Breast epithelium (tissue), 4 donors: ENCODE results near the gene SKA2. TPM values are rescaled to one million over a fixed set of nuclear protein-coding genes. Genes with fewer than 3 reads are reported as not detected.

Experiments
- DNase-seq, 2 donors: peaks; one replicate each; pipeline ENCODE4 v3.0.0-alpha.2; 2019; ENCODE audit warnings: low spot score in 2 of 2
- H3K27ac ChIP-seq, 2 donors: fragments of 200-600 bp; sonication (generic) in 1 of 2; one replicate each; pipeline ENCODE4 v1.5.1; 2016 to 2019; ENCODE audit warnings: mild to moderate bottlenecking in 1 of 2
- H3K27me3 ChIP-seq, 2 donors: fragments of 200-600 bp; sonication (generic) in 1 of 2; one replicate each; pipeline versions ENCODE4 v1.5.1 to v1.6.0; 2017 to 2019; ENCODE audit warnings: control low read depth in 1 of 2, mild to moderate bottlenecking in 1 of 2
- H3K36me3 ChIP-seq: fragments of 200-600 bp; one replicate; pipeline ENCODE4 v1.5.1; 2019
- H3K4me1 ChIP-seq, 2 donors: fragments of 200-600 bp; sonication (generic); one replicate each; pipeline ENCODE4 v1.5.1; 2016 to 2019; ENCODE audit warnings: control low read depth in 1 of 2
- H3K4me3 ChIP-seq, 3 donors: fragments of 200-600 bp; sonication (generic); 1 replicate in 2 of 3; 2 replicates in 1 of 3; pipeline ENCODE4 v1.5.1; 2016 to 2019; ENCODE audit warnings: mild to moderate bottlenecking in 3 of 3, moderate library complexity in 2 of 3
- H3K9me3 ChIP-seq, 2 donors: fragments of 200-600 bp; sonication (generic) in 1 of 2; one replicate each; pipeline ENCODE4 v1.5.1; 2016 to 2019; ENCODE audit warnings: control low read depth in 1 of 2
- POLR2A ChIP-seq: fragments of 450-650 bp; IDR thresholded peaks from one replicate; pipeline ENCODE4 v1.6.1; 2016; ENCODE audit warnings: antibody characterized with exemption, mild to moderate bottlenecking, moderate library complexity
- POLR2AphosphoS5 ChIP-seq, 3 donors: sonication (generic); formaldehyde crosslinking; IDR thresholded peaks; one replicate each; pipeline ENCODE4 v1.6.1; 2017; ENCODE audit warnings: antibody characterized with exemption in 3 of 3
- intact Hi-C: fragments of 100-400 bp; cut with DNase I; formaldehyde crosslinking; loops from one replicate; pipeline ENCODE4 v1.15.1; 2023; ENCODE audit warnings: low total_unique reads
- total RNA-seq, 3 donors: library from RNA; depleted of rRNA; stranded (reverse); fragments of >200 nt; gene quantifications; one replicate each; pipeline ENCODE4 v1.1.0, GENCODE V29; 2016
- TF ChIP-seq, protein P1 (sequence below), 3 donors: fragments of 450-650 bp; IDR thresholded peaks; one replicate each; pipeline ENCODE4 v1.5.1; 2016 to 2017; ENCODE audit warnings: antibody characterized with exemption in 3 of 3, mild to moderate bottlenecking in 3 of 3, moderate library complexity in 3 of 3

SKA2 gene
- total RNA-seq, 3 donors from 2014 or later = 11.8 to 19.5 (median 12.7) TPM

DNA sequence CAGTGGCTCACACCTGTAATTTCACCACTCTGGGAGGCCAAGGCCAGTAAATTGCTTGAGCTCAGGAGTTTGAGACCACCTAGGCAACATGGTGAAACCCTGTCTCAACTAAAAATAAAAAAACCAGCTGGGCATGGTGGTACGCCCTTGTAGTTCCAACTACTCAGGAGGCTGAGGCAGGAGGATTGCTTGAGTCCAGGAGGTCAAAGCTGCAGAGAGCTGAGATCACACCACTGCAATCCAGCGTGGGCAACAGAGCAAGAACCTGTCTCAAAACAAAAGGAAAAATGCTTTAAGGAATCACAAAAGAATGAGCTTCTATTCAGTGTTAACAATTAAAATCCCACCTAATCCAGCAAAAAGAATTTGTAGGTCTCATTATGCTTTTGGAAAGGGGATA is 6.5 kb upstream of the SKA2 start:
- H3K4me3 ChIP-seq = no peak overlapping the region
- TF ChIP-seq, protein P1, sequence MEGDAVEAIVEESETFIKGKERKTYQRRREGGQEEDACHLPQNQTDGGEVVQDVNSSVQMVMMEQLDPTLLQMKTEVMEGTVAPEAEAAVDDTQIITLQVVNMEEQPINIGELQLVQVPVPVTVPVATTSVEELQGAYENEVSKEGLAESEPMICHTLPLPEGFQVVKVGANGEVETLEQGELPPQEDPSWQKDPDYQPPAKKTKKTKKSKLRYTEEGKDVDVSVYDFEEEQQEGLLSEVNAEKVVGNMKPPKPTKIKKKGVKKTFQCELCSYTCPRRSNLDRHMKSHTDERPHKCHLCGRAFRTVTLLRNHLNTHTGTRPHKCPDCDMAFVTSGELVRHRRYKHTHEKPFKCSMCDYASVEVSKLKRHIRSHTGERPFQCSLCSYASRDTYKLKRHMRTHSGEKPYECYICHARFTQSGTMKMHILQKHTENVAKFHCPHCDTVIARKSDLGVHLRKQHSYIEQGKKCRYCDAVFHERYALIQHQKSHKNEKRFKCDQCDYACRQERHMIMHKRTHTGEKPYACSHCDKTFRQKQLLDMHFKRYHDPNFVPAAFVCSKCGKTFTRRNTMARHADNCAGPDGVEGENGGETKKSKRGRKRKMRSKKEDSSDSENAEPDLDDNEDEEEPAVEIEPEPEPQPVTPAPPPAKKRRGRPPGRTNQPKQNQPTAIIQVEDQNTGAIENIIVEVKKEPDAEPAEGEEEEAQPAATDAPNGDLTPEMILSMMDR (IDR thresholded peaks at IDR 0.05) = no peak
- no peak for TF ChIP-seq POLR2AphosphoS5 (IDR thresholded peaks at IDR 0.05)
- TF ChIP-seq POLR2A = no peak
- H3K4me1 ChIP-seq = no peaks in the 10 kb centered on the region
- DNase-seq = no peak
- no peaks in the 10 kb centered on the region for H3K36me3 ChIP-seq
- no peak overlapping the region for H3K27ac ChIP-seq
- H3K9me3 ChIP-seq = no peaks in the 10 kb centered on the region
- H3K27me3 ChIP-seq = no peaks in the 10 kb centered on the region
- intact Hi-C loops = no loop called here

DNA sequence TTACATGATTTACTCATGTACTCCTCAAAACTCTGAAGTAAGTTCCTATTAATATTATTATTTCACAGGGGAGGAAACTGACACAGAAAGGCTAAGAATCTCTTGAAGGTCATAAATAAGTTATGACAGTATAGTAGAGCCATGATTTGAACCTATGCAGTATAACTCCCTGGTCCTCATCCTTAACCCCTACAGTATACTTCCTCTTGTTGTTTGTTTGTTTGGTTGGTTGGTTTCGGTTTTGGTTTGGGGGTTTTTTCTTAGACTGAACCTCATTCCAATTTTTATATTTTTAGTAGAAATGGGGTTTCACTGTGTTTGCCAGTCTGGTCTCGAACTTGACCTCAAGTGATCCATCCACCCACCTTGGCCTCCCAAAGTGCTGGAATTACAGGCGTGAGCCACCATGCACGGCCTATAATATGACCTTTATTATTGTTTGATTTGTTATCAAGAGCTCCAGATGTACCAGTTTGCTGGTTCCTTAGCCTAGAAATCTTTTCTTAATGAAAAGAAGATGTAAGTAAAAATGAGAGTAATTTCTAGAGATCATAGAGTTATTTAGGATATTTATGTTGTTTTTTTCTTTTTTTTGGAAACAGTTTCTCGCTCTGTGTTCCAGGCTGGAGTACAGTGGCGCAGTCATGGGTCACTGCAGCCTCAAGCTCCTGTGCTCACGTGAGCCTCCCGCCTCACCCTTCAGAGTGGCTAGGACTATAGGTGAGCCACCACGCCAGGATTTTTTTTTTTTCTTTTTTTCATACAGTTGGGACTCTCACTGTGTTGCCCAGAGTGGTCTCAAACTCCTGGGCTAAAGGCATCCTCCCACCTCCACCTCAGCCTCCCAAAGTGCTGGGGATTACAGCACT is 5.4 kb upstream of the SKA2 start:
- DNase-seq = no peak
- no peak overlapping the region for H3K4me3 ChIP-seq
- H3K27me3 ChIP-seq = no peaks in the 10 kb centered on the region
- no peaks in the 10 kb centered on the region for H3K4me1 ChIP-seq
- TF ChIP-seq POLR2AphosphoS5 (IDR thresholded peaks at IDR 0.05) (no peak), POLR2A (no peak)
- TF ChIP-seq, protein P1 (IDR thresholded peaks at IDR 0.05) = no peak
- H3K27ac ChIP-seq = no peak overlapping the region
- H3K36me3 ChIP-seq = no peaks in the 10 kb centered on the region
- intact Hi-C loops = no loop called here
- no peaks in the 10 kb centered on the region for H3K9me3 ChIP-seq

DNA sequence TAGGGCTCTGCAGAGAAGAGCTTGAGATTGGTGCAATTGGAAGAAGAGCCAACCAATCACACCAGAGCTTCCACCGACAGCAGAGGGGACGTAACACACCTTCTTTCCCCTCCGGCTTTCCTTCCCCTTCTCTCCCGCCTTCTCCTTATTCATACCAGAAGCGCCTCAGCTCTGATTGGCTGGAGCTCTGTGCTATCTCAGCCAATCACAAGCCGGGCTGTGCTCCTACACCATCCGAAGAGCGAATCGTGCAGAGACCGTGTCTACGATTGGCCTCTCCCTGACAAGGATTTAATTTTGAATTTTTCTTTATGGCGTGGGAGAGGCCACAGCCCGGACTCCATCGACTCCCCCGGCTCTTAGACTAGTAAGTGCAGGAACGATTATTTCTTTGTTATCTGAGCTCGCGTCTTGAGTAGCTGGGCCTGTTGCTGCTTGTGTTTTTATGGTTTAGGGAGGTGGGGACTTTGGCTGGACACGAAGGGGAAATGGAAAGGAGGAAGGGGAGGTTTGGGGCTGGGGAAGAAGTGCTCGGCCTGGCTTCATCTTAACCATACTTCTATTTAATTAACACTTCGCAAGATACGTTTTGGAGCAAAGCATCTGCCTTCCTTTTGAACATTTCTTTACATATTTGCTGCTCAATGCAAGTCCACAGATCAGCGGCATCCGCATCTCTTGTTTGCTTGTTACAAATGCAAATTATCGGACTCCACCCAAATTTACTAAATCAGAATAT is 622 bp upstream of the SKA2 start, which contains the start of gene PRR11:
Gene PRR11 (plus strand): TSS at position 308 of the 739 bp plus-strand sequence. CDS start 14,007 bp downstream, outside the sequence.
- no peaks in the 10 kb centered on the region for H3K4me1 ChIP-seq
- intact Hi-C loops = no loop called here
- no peaks in the 10 kb centered on the region for H3K9me3 ChIP-seq
- no peaks in the 10 kb centered on the region for H3K27me3 ChIP-seq
- no peaks in the 10 kb centered on the region for H3K36me3 ChIP-seq
- TF ChIP-seq, protein P1 (IDR thresholded peaks at IDR 0.05) = no peak
- TF ChIP-seq POLR2AphosphoS5 (IDR thresholded peaks at IDR 0.05) = no peak
- peak within 1 kb of the TSS; percentile 68 to 91 (median 76) for H3K4me3 ChIP-seq
- H3K27ac ChIP-seq = peak within 1 kb of the TSS; percentile 81 to 85
- DNase-seq = peak; percentile 91 to 98

DNA sequence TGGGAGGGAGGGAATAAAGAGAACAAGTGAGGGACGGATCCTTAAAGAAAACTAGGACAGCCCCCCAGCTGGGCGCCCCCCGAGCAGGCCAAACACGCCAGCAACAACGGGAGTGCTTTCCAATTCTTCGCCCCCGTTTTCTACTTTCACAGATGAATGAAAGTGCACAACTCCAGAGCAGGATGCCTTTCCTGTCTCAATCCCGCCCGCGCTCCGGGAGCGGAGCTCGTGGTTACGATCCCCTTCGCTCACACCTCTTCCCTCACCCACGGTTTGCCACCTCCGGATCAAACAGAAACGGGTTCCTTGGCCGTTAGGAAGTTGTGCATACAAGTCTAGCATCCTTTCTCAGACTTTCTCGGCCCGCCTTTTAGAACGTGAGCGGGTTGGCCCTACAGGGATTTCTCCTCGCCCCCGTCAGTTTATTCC is 680 bp downstream of the SKA2 start:
- Histone ChIP-seq H3K4me3 (peak overlapping the region; percentile 68 to 91 (median 76)), H3K4me1 (no peaks in the 10 kb centered on the region), H3K36me3 (no peaks in the 10 kb centered on the region), H3K27me3 (no peaks in the 10 kb centered on the region), H3K9me3 (no peaks in the 10 kb centered on the region), H3K27ac (peak overlapping the region; percentile 81 to 85)
- peak in 1 of 2 donors; percentile 26 for DNase-seq
- intact Hi-C loops = no loop called here
- TF ChIP-seq POLR2A = no peak
- TF ChIP-seq POLR2AphosphoS5 (IDR thresholded peaks at IDR 0.05) = no peak

DNA sequence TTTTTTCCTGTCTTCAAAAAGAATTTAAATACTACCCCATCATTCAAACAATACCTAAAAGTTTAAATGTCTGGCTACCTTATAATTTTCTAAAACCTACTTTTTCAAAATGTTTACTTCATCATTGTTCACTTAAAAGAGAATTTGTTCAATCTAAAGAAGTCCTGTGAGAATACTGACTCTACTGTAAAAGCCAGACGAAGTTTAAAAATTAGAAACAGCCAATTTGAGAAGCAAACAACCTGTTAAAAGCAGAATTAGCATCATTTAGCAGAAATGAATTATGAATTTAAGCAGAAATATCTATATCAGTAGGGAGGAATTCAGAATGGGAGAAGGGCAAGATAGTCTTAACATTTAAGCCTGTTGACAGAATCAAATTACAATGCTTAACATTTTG is 2.1 kb downstream of the SKA2 start:
- no peak for TF ChIP-seq POLR2A
- TF ChIP-seq, protein P1 (IDR thresholded peaks at IDR 0.05) = no peak
- no peak for TF ChIP-seq POLR2AphosphoS5 (IDR thresholded peaks at IDR 0.05)
- H3K27me3 ChIP-seq = no peaks in the 10 kb centered on the region
- no peak for DNase-seq
- intact Hi-C loops = no loop called here
- H3K4me3 ChIP-seq = no peak overlapping the region
- no peaks in the 10 kb centered on the region for H3K9me3 ChIP-seq
- no peak overlapping the region for H3K27ac ChIP-seq
- no peaks in the 10 kb centered on the region for H3K36me3 ChIP-seq
- no peaks in the 10 kb centered on the region for H3K4me1 ChIP-seq
